IMR-90 (cell line): ENCODE measurements around the gene SYT17. TPM values are rescaled to one million over a fixed set of nuclear protein-coding genes. Genes with fewer than 3 reads are reported as not detected.

ENCODE experiments used
- ATAC-seq: fragments of 200-7000 bp; cut with Tn5 transposase; 2 replicates; pipeline ENCODE4 v1.9.1; 2020; ENCODE audit warnings: low read depth, mild to moderate bottlenecking, moderate library complexity
- BruUV-seq: library from RNA; stranded (reverse); fragments of 400-500 nt; replicated peaks from 2 replicates; lab custom pipeline; 2021; lab: Mats Ljungman, UMichigan
- CTCF ChIA-PET: fragments of 300-600 bp; formaldehyde crosslinking; extraction: SDS; loops from one replicate; lab custom pipeline; 2021; ENCODE audit warnings: antibody characterized with exemption; lab: Yijun Ruan, JAX
- POLR2A ChIA-PET: fragments of 300-600 bp; sonication (Branson Sonifier 250); formaldehyde crosslinking; loops from one replicate; lab custom pipeline; 2022; ENCODE audit warnings: antibody characterized with exemption; ENCODE audit not compliant: unreplicated experiment; lab: Charles Lee
- DNase-seq: peaks from one replicate; pipeline ENCODE4 v3.0.0; 2013
- H2AFZ ChIP-seq: replicated peaks from 2 replicates; pipeline ENCODE3; 2013; ENCODE audit warnings: low read length, mild to moderate bottlenecking; ENCODE audit not compliant: poor library complexity
- H2AK5ac ChIP-seq: 2 replicates; pipeline ENCODE4 v1.6.1; 2013; ENCODE audit warnings: low read depth, low read length, inconsistent platforms
- H2AK9ac ChIP-seq: replicated peaks from 2 replicates; pipeline ENCODE3; 2013; ENCODE audit warnings: mild to moderate bottlenecking, low read depth, low read length, moderate library complexity; ENCODE audit not compliant: poor library complexity
- H2BK120ac ChIP-seq: 2 replicates; pipeline ENCODE4 v1.6.1; 2013; ENCODE audit warnings: low read depth, low read length, inconsistent platforms
- H2BK15ac ChIP-seq: 3 replicates; pipeline ENCODE4 v1.6.1; 2013; ENCODE audit warnings: low read depth, low read length, inconsistent platforms
- H2BK20ac ChIP-seq: 2 replicates; pipeline ENCODE4 v1.6.1; 2013; ENCODE audit warnings: low read depth, mild to moderate bottlenecking, inconsistent platforms, low read length, moderate library complexity
- H2BK5ac ChIP-seq: 2 replicates; pipeline ENCODE4 v1.6.1; 2013; ENCODE audit warnings: mild to moderate bottlenecking, low read depth, low read length, inconsistent platforms; ENCODE audit not compliant: poor library complexity, severe bottlenecking
- H3K14ac ChIP-seq: replicated peaks from 2 replicates; pipeline ENCODE4 v1.6.1; 2013; ENCODE audit warnings: low read depth, low read length, inconsistent platforms
- H3K18ac ChIP-seq: 2 replicates; pipeline ENCODE4 v1.6.1; 2013; ENCODE audit warnings: low read depth, low read length, control low read depth
- H3K23ac ChIP-seq: 2 replicates; pipeline ENCODE4 v1.6.1; 2013; ENCODE audit warnings: low read depth, low read length, inconsistent platforms
- H3K27ac ChIP-seq: 2 replicates; pipeline ENCODE4 v1.5.1; 2013; ENCODE audit warnings: mild to moderate bottlenecking, control low read depth, low read length; ENCODE audit not compliant: insufficient read depth
- H3K27me3 ChIP-seq: 2 replicates; pipeline ENCODE4 v1.6.1; 2013; ENCODE audit warnings: low read length; ENCODE audit not compliant: control insufficient read depth, insufficient read depth
- H3K36me3 ChIP-seq: 2 replicates; pipeline ENCODE4 v1.6.1; 2013; ENCODE audit warnings: low read length, mixed read lengths; ENCODE audit not compliant: control insufficient read depth, insufficient read depth
- H3K4ac ChIP-seq: 2 replicates; pipeline ENCODE4 v1.6.1; 2013; ENCODE audit warnings: low read depth, low read length, inconsistent platforms
- H3K4me1 ChIP-seq: 2 replicates; pipeline ENCODE4 v1.6.1; 2013; ENCODE audit warnings: low read length, mixed read lengths; ENCODE audit not compliant: control insufficient read depth, insufficient read depth
- H3K4me2 ChIP-seq: 2 replicates; pipeline ENCODE4 v1.6.1; 2013; ENCODE audit warnings: low read depth, mild to moderate bottlenecking, control low read depth, low read length, moderate library complexity
- H3K4me3 ChIP-seq: 2 replicates; pipeline ENCODE4 v1.5.1; 2013; ENCODE audit warnings: low read depth, mild to moderate bottlenecking, control low read depth, low read length, moderate library complexity; ENCODE audit not compliant: insufficient read depth
- H3K56ac ChIP-seq: 2 replicates; pipeline ENCODE4 v1.6.1; 2013; ENCODE audit warnings: low read length, inconsistent platforms; ENCODE audit not compliant: insufficient read depth; ENCODE audit errors: extremely low read depth
- H3K79me1 ChIP-seq, 2 experiments: 2 replicates each; pipeline ENCODE4 v1.6.1; 2013; ENCODE audit warnings: low read length in 2 of 2, inconsistent platforms in 1 of 2, low read depth in 1 of 2
- H3K9ac ChIP-seq: 2 replicates; pipeline ENCODE4 v1.6.1; 2013; ENCODE audit warnings: low read depth, low read length, control low read depth
- H3K9me1 ChIP-seq: 2 replicates; pipeline ENCODE4 v1.6.1; 2013; ENCODE audit warnings: low read length, inconsistent platforms; ENCODE audit not compliant: insufficient read depth
- H3K9me3 ChIP-seq: 2 replicates; pipeline ENCODE4 v1.6.1; 2013; ENCODE audit warnings: low read length; ENCODE audit not compliant: control insufficient read depth, insufficient read depth
- H4K20me1 ChIP-seq: 2 replicates; pipeline ENCODE4 v1.6.1; 2013; ENCODE audit warnings: low read length, inconsistent platforms; ENCODE audit not compliant: insufficient read depth
- H4K5ac ChIP-seq: 2 replicates; pipeline ENCODE4 v1.6.1; 2013; ENCODE audit warnings: mild to moderate bottlenecking, low read depth, low read length, control low read depth
- H4K8ac ChIP-seq, 2 experiments: 2 replicates each; pipeline ENCODE4 v1.6.1; 2013; ENCODE audit warnings: low read depth in 2 of 2, low read length in 2 of 2, control low read depth in 1 of 2, inconsistent platforms in 1 of 2
- H4K91ac ChIP-seq: 2 replicates; pipeline ENCODE4 v1.6.1; 2013; ENCODE audit warnings: low read depth, low read length, inconsistent platforms; ENCODE audit not compliant: insufficient read depth
- BHLHE40 ChIP-seq: fragments of 150-350 bp; IDR thresholded peaks from 2 replicates; pipeline ENCODE4 v1.6.1; 2016; ENCODE audit warnings: mild to moderate bottlenecking, low read depth, low read length
- CEBPB ChIP-seq: IDR thresholded peaks from 2 replicates; pipeline ENCODE4 v1.6.1; 2012; ENCODE audit warnings: low read depth, low read length, improper control_type of control experiment
- CHD1 ChIP-seq: IDR thresholded peaks from 2 replicates; pipeline ENCODE4 v1.6.1; 2012; ENCODE audit warnings: low read depth, low read length, improper control_type of control experiment
- CTCF ChIP-seq: conservative IDR thresholded peaks from 2 replicates; pipeline ENCODE4 v1.5.1; 2012; ENCODE audit warnings: mild to moderate bottlenecking, low read depth, low read length, improper control_type of control experiment
- ELK1 ChIP-seq: fragments of 150-350 bp; IDR thresholded peaks from 2 replicates; pipeline ENCODE4 v1.6.1; 2016; ENCODE audit warnings: low read depth, mild to moderate bottlenecking, low read length, moderate library complexity, borderline replicate concordance
- FOS ChIP-seq: fragments of 150-350 bp; IDR thresholded peaks from 2 replicates; pipeline ENCODE4 v1.6.1; 2016; ENCODE audit warnings: low read depth, low read length
- MAFK ChIP-seq: IDR thresholded peaks from 2 replicates; pipeline ENCODE4 v1.6.1; 2012; ENCODE audit warnings: low read depth, low read length, improper control_type of control experiment
- MAZ ChIP-seq: IDR thresholded peaks from 2 replicates; pipeline ENCODE4 v1.6.1; 2012; ENCODE audit warnings: low read depth, mild to moderate bottlenecking, low read length, improper control_type of control experiment, moderate library complexity, borderline replicate concordance
- MXI1 ChIP-seq: IDR thresholded peaks from 2 replicates; pipeline ENCODE4 v1.6.1; 2012; ENCODE audit warnings: low read depth, mild to moderate bottlenecking, low read length, moderate library complexity, borderline replicate concordance
- NFE2L2 ChIP-seq: fragments of 150-350 bp; IDR thresholded peaks from 2 replicates; pipeline ENCODE4 v1.6.1; 2016; ENCODE audit warnings: low read depth, mild to moderate bottlenecking, low read length
- POLR2A ChIP-seq: IDR thresholded peaks from 2 replicates; pipeline ENCODE4 v1.6.1; 2012; ENCODE audit warnings: mild to moderate bottlenecking, low read depth, low read length
- RAD21 ChIP-seq: IDR thresholded peaks from 2 replicates; pipeline ENCODE4 v1.6.1; 2012; ENCODE audit warnings: low read length, improper control_type of control experiment
- RCOR1 ChIP-seq: IDR thresholded peaks from 2 replicates; pipeline ENCODE4 v1.6.1; 2012; ENCODE audit warnings: mild to moderate bottlenecking, low read length, improper control_type of control experiment; ENCODE audit not compliant: insufficient replicate concordance
- RFX5 ChIP-seq: IDR thresholded peaks from 2 replicates; pipeline ENCODE4 v1.8.0; 2012; ENCODE audit warnings: low read depth, mild to moderate bottlenecking, low read length, moderate library complexity
- SMC3 ChIP-seq: fragments of 150-350 bp; IDR thresholded peaks from 2 replicates; pipeline ENCODE4 v1.6.1; 2016; ENCODE audit warnings: low read depth, mild to moderate bottlenecking, antibody characterized with exemption, low read length, moderate library complexity
- USF2 ChIP-seq: fragments of 150-350 bp; IDR thresholded peaks from 2 replicates; pipeline ENCODE4 v1.6.1; 2017; ENCODE audit warnings: mild to moderate bottlenecking, antibody characterized with exemption, low read length, low read depth
- WGBS, 2 experiments: methylation state at CpG; one replicate each; pipeline versions ENCODE4 v1.1.5 to v1.1.7; 2013; ENCODE audit warnings: missing lambda C conversion rate in 2 of 2; ENCODE audit not compliant: insufficient read length in 1 of 2; ENCODE audit errors: extremely low coverage in 2 of 2; 5-methylcytosine and 5-hydroxymethylcytosine counted together
- dilution Hi-C: fragments of 300-500 bp; cut with HindIII; formaldehyde crosslinking; loops from one replicate; pipeline ENCODE4 v1.14.3; 2018; ENCODE audit warnings: low sequenced_read_pairs; ENCODE audit not compliant: unreplicated experiment
- in situ Hi-C: fragments of 300-500 bp; cut with MboI; formaldehyde crosslinking; loops from 3 replicates; pipeline ENCODE4 v1.14.3; 2019; ENCODE audit warnings: low sequenced_read_pairs, inconsistent platforms, mixed read lengths
- intact Hi-C: fragments of 100-400 bp; cut with micrococcal nuclease; formaldehyde crosslinking; loops from 2 replicates; pipeline ENCODE4 v1.10.0; 2022
- polyA plus RNA-seq, 3 experiments: library from polyadenylated mRNA; depleted of rRNA; stranded (reverse); fragments of >200 nt; gene quantifications; 2 replicates each; pipeline ENCODE4 v1.2.3, GENCODE V29; 2012; ENCODE audit warnings: low replicate concordance in 1 of 3
- total RNA-seq: library from RNA; depleted of rRNA; stranded (reverse); fragments of >200 nt; gene quantifications from 2 replicates; pipeline ENCODE4 v1.2.3, GENCODE V29; 2012

SYT17 gene
- total and polyA plus RNA-seq, 2 of the 4 experiments (the other 2 are of a cell fraction) = not detected

GRCh38 chr16:19290860-19291259, 122.8 kb downstream of the SYT17 start:
- no peak overlapping the region for H3K4me2 ChIP-seq
- no peak overlapping the region for H4K5ac ChIP-seq
- H3K4ac ChIP-seq = no peak overlapping the region
- no peaks in the 10 kb centered on the region for H3K9me1 ChIP-seq
- no peak overlapping the region for H3K14ac ChIP-seq
- H3K79me1 ChIP-seq = no peaks in the 10 kb centered on the region
- dilution Hi-C loops = no loop called here
- no peaks in the 10 kb centered on the region for H3K9me3 ChIP-seq
- no peak overlapping the region for H2AK5ac ChIP-seq
- ChIA-PET CTCF (no interaction called here), POLR2A (no interaction called here)
- intact Hi-C loops = no loop called here
- ATAC-seq (no peak), DNase-seq (no peak)
- H2AK9ac ChIP-seq = no peak overlapping the region
- H4K20me1 ChIP-seq = no peaks in the 10 kb centered on the region
- H2BK15ac ChIP-seq = no peak overlapping the region
- no peak overlapping the region for H3K56ac ChIP-seq
- no peak overlapping the region for H3K27ac ChIP-seq
- no peak overlapping the region for H4K8ac ChIP-seq
- BruUV-seq = no TSS peak
- H2BK5ac ChIP-seq = no peak overlapping the region
- WGBS, 2 experiments = no CpG with 5 or more reads among the region's 2 CpGs
- TF ChIP-seq MAFK (no peak), RFX5 (no peak), POLR2A (no peak), SMC3 (no peak), ELK1 (no peak), NFE2L2 (no peak), USF2 (no peak), CTCF (no peak), RCOR1 (no peak), CHD1 (no peak), CEBPB (no peak), FOS (no peak), BHLHE40 (no peak), MAZ (no peak), MXI1 (no peak), RAD21 (no peak)
- H4K91ac ChIP-seq = no peak overlapping the region
- H3K36me3 ChIP-seq = no peaks in the 10 kb centered on the region
- no peak overlapping the region for H2AFZ ChIP-seq
- in situ Hi-C loops = no loop called here
- H3K4me3 ChIP-seq = no peak overlapping the region
- H2BK20ac ChIP-seq = no peak overlapping the region
- H3K4me1 ChIP-seq = no peaks in the 10 kb centered on the region
- no peak overlapping the region for H2BK120ac ChIP-seq
- H3K9ac ChIP-seq = no peak overlapping the region
- H3K23ac ChIP-seq = no peak overlapping the region
- no peaks in the 10 kb centered on the region for H3K27me3 ChIP-seq
- no peak overlapping the region for H3K18ac ChIP-seq
